PC-3 (cell line): Measurements from ENCODE around the gene MAGI2.

ENCODE experiments used
- EZH2 ChIP-seq: fragments of 300-600 bp; sonication (generic); IDR thresholded peaks from one replicate; pipeline ENCODE4 v1.6.1; 2017; ENCODE audit warnings: antibody characterized with exemption, mild to moderate bottlenecking, low read length; ENCODE audit not compliant: unreplicated experiment
- TF ChIP-seq, protein P1 (sequence below): fragments of 300-600 bp; sonication (generic); conservative IDR thresholded peaks from 2 replicates; pipeline ENCODE4 v1.5.1; 2017; ENCODE audit warnings: antibody characterized with exemption, low read depth, mild to moderate bottlenecking, low read length

DNA sequence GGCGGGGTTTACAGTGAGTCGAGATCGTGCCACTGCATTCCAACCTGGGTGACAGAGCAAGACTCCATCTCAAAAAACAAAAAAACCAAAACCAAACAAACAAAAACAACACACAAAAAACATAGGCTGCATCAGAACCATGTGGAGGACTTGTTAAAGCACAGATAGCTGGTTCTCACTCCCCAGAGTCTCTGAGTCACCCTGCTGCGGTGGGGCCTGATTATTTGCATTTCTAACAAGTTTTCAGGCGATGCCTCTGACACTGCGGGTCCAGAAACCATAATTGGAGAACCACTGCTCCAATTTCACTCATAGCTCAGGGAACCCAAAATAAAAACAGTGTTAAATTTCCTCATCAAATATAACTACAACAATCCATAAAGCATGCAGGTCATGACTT lies 816.7 kb downstream of the MAGI2 start:
- TF ChIP-seq, protein P1, sequence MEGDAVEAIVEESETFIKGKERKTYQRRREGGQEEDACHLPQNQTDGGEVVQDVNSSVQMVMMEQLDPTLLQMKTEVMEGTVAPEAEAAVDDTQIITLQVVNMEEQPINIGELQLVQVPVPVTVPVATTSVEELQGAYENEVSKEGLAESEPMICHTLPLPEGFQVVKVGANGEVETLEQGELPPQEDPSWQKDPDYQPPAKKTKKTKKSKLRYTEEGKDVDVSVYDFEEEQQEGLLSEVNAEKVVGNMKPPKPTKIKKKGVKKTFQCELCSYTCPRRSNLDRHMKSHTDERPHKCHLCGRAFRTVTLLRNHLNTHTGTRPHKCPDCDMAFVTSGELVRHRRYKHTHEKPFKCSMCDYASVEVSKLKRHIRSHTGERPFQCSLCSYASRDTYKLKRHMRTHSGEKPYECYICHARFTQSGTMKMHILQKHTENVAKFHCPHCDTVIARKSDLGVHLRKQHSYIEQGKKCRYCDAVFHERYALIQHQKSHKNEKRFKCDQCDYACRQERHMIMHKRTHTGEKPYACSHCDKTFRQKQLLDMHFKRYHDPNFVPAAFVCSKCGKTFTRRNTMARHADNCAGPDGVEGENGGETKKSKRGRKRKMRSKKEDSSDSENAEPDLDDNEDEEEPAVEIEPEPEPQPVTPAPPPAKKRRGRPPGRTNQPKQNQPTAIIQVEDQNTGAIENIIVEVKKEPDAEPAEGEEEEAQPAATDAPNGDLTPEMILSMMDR = no peak
- no peak for TF ChIP-seq EZH2
